HG03066 (cell line): ENCODE results near the gene MISP.
"Not testable (repeated sequence)": the region's sequence is repeated elsewhere in the genome, so short reads cannot be mapped to it uniquely, and the experiment has no call there.

ENCODE experiments used
- ATAC-seq: cut with Tn5 transposase; IDR thresholded peaks from one replicate; pipeline ENCODE4 v1.9.1; 2021; ENCODE audit warnings: low read depth; ENCODE audit not compliant: unreplicated experiment

The MISP gene, protein sequence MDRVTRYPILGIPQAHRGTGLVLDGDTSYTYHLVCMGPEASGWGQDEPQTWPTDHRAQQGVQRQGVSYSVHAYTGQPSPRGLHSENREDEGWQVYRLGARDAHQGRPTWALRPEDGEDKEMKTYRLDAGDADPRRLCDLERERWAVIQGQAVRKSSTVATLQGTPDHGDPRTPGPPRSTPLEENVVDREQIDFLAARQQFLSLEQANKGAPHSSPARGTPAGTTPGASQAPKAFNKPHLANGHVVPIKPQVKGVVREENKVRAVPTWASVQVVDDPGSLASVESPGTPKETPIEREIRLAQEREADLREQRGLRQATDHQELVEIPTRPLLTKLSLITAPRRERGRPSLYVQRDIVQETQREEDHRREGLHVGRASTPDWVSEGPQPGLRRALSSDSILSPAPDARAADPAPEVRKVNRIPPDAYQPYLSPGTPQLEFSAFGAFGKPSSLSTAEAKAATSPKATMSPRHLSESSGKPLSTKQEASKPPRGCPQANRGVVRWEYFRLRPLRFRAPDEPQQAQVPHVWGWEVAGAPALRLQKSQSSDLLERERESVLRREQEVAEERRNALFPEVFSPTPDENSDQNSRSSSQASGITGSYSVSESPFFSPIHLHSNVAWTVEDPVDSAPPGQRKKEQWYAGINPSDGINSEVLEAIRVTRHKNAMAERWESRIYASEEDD

DNA sequence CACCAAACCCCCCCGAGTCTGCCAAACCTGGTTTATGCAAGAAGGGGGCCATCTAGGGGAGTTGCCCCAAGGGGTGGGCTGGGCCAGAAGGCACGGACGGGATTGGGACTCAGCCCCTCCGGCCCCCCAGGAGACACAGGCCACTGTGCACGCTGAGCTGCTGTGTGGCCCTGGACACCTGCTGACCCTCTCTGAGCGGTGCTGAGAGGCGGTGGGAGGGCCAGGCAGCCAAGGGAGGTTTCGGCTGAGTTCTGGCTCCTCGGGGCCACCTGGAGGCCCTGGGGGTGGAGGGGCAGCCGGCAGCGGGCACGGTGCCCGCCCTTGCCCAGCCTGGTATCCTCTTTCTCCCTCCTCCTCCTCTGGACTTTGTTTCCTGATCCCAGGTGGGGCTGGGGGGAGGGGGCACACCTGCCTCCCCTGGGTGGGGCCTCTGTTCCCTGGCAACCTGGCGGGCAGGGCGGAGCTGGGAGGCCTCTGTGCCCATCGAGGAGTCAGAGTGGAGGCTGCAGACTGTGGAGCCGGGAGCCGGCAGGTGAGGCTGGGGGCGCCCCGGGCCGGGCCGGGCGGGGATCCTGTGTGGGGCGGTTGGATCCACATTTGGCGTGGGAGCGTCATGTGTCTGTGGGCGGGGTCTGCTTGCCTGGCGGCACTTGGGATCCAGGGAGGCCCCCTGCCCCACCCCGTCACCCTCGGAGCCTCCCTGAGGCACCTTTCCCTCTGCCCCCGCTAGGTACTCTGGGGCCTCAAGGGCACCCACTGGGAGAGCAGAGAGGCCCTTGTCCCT, at the start of gene MISP:
Gene MISP (plus strand): TSS at position 473 of the 784 bp plus-strand sequence. CDS start 5,835 bp downstream, outside the sequence.
- ATAC-seq, result no peak

DNA sequence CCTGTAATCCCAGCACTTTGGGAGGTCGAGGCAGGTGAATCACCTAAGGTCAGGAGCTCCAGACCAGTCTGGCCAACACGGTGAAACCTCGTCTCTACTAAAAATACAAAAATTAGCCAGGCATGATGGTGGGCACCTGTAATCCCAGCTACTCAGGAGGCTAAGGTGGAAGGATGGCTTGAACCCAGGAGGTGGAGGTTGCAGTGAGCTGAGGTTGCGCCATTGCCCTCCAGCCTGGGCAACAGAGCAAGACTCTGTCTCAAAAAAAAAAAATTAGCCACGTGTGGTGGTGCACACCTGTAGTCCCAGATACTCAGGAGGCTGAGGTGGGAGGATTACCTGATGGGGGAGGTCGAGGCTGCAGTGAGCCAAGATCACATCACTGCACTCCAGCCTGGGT, 48.1 kb upstream of the MISP start:
- ATAC-seq, result not testable (repeated sequence)

- ATAC-seq, result no peak
Measured at GRCh38 chr19:703329-703650, 47.6 kb upstream of the MISP start.

- no peak for ATAC-seq
Measured at GRCh38 chr19:703651-704446, 47.1 kb upstream of the MISP start.

GRCh38 chr19:704447-704741, 46.5 kb upstream of the MISP start:
- no peak for ATAC-seq

- no peak for ATAC-seq
Measured at GRCh38 chr19:708154-709143, 42.5 kb upstream of the MISP start, which contains the start of gene PALM. Gene PALM (plus strand): TSS chr19:708935. CDS start chr19:709147, 212 bp downstream.

GRCh38 chr19:709196-709964, 41.5 kb upstream of the MISP start:
- ATAC-seq, result no peak

DNA sequence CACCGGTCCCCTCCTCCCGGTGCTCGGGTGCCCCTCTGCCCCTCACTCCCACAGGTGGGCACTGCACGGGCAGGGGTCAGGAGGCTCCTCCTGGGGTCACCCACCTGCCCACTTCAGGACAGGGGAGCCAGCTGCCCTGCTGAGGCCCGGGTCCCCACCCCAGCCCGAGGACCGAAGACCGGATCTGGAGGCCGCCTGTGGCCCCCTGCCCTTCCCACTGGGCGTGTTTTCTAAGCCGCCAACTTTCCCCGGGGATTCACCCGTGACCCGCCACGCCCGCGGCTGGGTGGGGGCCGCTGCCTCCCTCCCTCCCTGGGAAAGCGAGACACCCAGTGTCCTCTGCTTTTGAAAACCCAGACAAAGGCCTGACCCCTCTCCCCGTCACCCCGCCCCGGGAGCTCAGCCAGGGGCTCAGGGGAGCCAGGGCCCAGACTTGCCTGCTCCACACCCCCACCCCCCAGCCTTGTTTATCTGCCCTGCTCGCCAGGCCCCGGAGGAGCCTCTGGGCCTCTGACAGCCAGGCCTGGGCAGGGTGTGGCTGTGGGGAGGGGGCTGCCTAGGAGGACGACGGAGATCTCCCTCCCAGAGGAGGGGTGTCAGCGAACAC, 40.8 kb upstream of the MISP start:
- no peak for ATAC-seq

DNA sequence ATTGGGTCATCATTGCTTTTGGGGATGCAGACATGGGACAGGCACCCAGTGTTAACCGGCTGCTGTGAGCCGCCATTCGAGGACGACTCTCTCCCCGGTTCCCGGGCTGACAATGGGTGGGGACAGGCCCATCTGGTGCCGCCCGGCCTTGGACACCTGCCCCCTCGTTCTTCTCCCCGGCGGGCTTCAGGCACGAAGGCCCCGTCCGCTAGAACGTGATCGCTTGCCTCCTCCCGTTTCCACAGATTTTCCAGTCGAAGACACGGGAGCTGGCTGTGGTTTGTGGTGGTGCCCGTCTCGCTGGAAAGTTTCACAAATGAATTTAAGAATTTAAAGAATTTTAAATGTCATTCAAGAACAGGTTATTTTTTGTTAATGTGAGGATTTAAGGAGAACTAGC, 40.1 kb upstream of the MISP start:
- no peak for ATAC-seq

- ATAC-seq, result no peak
Measured at GRCh38 chr19:711254-711653, 39.7 kb upstream of the MISP start.

- ATAC-seq, result no peak
Measured at GRCh38 chr19:715347-715746, 35.6 kb upstream of the MISP start.

DNA sequence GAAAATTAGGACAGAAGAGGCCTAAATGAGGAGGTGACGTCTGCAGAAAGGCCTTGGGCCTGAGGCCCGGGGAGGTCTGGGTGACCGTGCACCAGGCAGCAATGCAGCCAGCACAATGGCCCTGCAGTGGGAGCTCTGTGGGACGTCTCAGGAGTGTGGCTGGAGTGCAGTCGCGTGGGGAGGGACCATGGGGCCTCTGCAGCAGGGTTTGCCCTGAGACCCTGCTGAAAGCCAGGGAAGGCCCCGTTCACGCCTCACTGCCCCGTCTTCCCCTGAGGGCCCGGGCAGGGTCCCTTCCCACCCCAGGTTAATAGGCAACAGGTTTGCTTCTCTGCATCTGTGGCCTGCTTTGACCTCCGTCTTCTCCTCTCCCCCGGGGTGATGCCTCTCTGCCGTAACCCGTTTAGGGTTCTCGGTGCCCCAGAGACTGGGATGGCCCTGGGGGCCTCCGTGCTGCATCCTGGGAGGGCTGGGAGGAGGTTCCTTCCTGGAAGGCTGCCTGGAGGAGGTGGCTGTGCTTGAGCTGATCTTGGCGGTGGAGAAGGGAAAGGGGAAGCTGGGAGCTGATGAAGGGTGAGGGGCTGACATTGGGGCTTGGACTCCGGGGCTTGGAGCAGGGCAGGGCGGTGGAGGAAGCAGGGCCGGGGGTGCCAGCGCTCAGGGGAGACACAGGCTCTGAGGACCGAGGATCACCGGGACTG, 32.5 kb upstream of the MISP start:
- no peak for ATAC-seq

DNA sequence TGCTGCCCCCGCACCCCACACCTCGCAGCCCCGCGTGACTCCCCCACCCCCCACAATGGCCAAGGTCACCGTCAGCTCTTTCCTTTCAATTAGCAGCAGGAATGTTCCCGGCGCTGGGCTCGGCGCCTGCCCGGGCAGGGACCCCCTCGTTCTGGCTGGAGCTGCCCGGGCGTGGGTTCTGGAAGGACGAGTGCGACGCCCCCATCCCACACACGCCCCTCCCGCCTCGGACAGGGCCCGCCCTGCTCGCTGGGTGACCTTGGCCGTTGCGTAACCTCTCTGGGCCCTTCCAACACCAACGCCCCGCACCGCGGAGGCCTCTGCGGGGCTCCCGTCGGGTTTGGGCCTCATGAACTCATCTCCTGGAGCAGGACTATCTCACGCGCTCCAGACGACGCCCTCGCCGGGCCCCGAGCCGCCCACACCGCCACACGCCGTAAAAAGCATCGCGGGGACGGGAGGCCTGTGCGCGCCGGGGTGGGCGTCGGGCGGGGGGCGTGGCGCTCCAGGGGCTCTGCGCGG, 31.9 kb upstream of the MISP start:
- no peak for ATAC-seq

DNA sequence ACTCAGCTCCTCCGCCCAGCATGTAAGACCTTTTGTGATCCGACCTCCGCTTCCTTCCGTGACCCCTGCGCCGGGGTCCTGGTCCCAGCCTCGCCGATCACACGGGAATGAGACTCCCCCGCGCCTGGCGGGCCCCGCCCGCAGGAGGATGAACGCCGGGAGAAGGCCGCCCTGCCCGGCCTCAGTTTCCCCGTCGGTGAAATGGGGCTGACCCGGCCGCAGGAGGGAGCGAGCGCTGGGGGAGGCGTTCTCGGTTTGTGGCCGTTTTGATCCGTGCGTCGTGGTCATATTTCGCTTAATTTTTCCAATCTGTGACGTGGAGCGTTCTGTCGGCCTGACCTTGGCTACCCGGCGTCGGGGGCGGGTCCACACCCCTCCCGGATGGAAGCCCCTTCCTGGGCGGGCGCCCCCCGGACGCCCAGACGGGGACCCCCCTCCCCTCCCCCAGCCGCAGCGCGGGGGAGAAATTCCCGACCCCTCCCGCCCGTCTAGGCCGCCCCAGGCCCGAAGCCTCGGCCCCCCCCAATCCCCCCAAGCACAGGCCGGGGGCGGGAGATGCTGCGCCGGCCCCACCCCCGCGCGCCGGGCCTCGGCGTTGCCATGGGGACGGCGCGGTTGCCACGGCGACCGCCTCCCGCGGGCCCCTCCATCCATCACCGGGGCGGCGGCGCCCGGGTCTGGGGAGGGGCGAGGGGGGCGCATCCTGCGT, 31.1 kb upstream of the MISP start:
- no peak for ATAC-seq

- no peak for ATAC-seq
Measured at GRCh38 chr19:720345-721160, 30.4 kb upstream of the MISP start.

- no peak for ATAC-seq
Measured at GRCh38 chr19:722553-723101, 28.3 kb upstream of the MISP start.
